GM03348 (cell line): Measurements from ENCODE around the gene WNT3A.
A peak's percentile ranks its signal among the peaks of the same experiment; 100 is the strongest.

Experiments used
- DNase-seq: peaks from one replicate; pipeline ENCODE4 v3.0.0; 2012; ENCODE audit warnings: low spot score

Gene WNT3A

GRCh38 chr1:228101614-228101993 lies 94.8 kb downstream of the WNT3A start:
- DNase-seq: peak; percentile 25

- peak; percentile 65 for DNase-seq
These were observed 95.4 kb downstream of the WNT3A start for GRCh38 chr1:228101994-228102790.

- DNase-seq: peak; percentile 98
These were observed 96.2 kb downstream of the WNT3A start, which contains the start of gene C1orf35 for GRCh38 chr1:228102791-228103620. Gene C1orf35 (minus strand): TSS chr1:228103325. CDS start chr1:228103227, 98 bp downstream.

- no peak for DNase-seq
These were observed 97.9 kb downstream of the WNT3A start for GRCh38 chr1:228104526-228105269.

- DNase-seq: no peak
These were observed 98.6 kb downstream of the WNT3A start for GRCh38 chr1:228105270-228105995.

- DNase-seq: no peak
These were observed 99.4 kb downstream of the WNT3A start for GRCh38 chr1:228105996-228106799.

GRCh38 chr1:228106800-228107054 lies 99.9 kb downstream of the WNT3A start:
- no peak for DNase-seq

GRCh38 chr1:228107636-228108035 lies 100.8 kb downstream of the WNT3A start:
- DNase-seq: no peak

GRCh38 chr1:228108055-228108690 lies 101.4 kb downstream of the WNT3A start:
- DNase-seq: no peak

GRCh38 chr1:228108742-228109072 lies 101.9 kb downstream of the WNT3A start:
- no peak for DNase-seq

GRCh38 chr1:228109073-228109961 lies 102.5 kb downstream of the WNT3A start, which contains the start of gene MRPL55:
Gene MRPL55 (minus strand): TSS chr1:228109299. CDS start chr1:228108260, 1,039 bp downstream.
- peak; percentile 96 for DNase-seq

- no peak for DNase-seq
These were observed 103.2 kb downstream of the WNT3A start for GRCh38 chr1:228109962-228110488.

GRCh38 chr1:228110556-228110955 lies 103.8 kb downstream of the WNT3A start:
- DNase-seq: no peak
